HG03469 (cell line): ENCODE results near the gene ENTHD1.
"Not testable (repeated sequence)": the region's sequence is repeated elsewhere in the genome, so short reads cannot be mapped to it uniquely, and the experiment has no call there.

Source experiments
- ATAC-seq: cut with Tn5 transposase; IDR thresholded peaks from one replicate; pipeline ENCODE4 v1.9.1; 2021; ENCODE audit warnings: mild to moderate bottlenecking, moderate library complexity, moderate number of reproducible peaks; ENCODE audit not compliant: unreplicated experiment

The ENTHD1 gene

DNA sequence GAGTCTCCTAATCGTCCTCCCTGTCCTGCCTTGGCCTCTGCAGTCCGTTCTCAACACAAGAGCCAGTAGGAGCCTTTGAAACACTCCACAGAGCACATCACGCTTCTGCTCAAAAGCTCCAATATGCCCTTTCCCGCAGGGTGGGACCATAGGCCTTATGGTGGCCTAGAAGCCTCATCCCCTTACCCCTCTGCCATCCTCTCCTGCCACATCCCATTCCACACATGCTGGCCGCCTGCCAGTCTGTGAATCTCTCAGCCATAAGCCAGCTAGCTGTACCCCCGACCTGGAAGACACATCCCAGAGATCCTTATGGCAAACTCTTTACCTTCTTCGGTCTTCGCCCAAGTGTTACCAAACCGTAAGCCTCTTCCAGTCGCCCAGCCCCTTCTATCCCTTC, 157.8 kb downstream of the ENTHD1 start:
- no peak for ATAC-seq

DNA sequence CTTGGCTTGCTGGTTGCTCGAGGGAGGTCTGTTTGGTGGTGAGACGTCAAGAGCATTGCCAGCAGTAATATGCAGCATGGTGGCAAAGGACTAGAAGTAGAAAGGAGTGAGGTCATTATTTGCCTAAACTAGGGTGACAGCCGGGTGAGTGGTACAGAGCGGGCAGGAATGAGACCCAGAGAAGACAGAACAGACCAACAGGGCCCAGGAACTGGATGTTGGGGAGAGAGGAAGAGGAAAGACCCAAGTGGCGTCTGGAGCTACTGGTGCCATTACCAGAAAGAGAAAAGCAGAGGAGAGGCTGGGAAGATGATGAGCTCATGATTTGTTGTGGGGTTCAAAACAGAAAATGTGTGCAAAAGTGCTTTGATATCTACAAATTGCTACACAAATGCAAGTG, 158.7 kb downstream of the ENTHD1 start:
- ATAC-seq, result no peak

DNA sequence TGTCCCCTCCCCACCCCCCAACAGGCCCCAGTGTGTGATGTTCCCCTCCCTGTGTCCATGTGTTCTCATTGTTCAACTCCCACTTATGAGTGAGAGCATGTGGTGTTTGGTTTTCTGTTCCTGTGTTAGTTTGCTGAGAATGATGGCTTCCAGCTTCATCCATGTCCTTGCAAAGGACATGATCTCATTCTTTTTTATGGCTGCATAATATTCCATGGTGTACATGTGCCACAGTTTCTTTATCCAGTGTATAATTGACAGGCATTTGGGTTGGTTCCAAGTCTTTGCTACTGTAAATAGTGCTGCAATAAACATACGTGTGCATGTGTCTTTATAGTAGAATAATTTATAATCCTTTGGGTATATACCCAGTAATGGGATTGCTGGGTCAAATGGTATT, 159.5 kb downstream of the ENTHD1 start:
- ATAC-seq, result not testable (repeated sequence)

DNA sequence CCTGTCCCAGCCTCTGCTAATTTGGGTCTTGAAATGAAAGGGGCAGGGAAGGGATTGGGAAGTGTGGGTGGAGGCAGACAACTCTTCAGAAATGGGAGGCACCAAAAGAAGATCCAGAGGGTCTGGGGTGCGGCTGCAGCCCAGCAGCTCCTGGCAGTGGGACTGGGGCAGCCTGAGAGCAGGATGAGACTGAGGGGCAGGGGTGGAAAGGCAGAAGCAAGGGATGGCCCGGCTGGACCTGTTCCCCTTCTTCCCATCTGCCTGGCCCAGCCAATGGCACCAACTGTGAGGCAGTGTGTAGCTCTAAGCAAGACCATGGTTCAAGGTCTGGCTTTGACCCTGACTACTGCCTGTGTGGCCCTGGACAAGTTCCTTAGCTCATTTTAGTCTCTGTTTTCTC, 160.4 kb downstream of the ENTHD1 start:
- ATAC-seq, result no peak

DNA sequence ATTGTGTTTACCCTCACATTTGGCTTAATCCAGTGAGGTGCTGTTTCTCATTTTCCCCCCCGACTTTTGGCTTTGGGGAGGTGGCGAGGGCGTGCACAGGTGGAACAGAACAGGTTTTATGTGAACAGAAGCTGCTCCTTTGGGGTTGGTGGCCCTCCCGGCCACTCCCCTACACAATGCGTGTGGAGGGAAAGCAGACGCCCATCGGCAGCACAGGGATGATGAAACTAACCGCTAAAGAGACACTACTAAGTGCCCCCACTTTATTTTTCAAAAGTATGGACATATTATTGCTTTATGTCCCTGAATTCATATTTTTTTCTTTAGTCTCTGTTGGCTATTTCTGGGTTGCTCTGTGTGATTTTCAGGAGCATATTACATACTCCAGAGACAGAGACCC, 160.9 kb downstream of the ENTHD1 start:
- ATAC-seq, result no peak

DNA sequence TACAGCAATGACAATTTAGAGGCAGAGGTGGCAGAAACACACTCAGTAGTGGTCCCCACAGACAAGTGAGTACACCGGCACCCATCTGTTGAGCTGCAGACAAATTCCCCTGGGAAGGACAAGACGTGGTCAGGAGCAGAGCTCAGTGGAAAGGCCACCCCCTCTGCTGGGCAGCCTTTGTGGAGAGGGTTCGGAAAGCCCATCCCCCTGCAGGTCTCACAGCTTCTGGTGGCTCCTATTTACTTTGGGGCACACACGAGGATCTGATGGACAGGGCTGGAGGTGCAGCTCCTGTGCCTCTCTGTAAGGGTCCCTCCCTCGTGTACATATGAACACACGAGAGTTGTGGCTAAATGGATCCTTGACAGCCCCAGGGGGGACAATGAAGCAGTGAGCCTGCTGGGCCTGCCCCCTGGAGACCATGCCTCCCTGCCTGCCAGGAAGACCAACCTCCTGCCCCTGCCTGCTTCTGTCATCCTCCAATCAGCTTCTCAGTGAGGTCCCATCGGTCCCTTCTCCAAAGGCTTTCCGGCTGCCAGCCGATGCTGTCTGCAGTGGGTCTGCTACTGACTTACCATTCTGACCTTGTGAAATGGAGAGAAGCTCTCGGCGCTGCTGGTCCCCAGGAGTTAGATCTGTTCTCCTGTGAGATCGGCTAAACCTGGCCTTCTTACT, 161.5 kb downstream of the ENTHD1 start:
- no peak for ATAC-seq

DNA sequence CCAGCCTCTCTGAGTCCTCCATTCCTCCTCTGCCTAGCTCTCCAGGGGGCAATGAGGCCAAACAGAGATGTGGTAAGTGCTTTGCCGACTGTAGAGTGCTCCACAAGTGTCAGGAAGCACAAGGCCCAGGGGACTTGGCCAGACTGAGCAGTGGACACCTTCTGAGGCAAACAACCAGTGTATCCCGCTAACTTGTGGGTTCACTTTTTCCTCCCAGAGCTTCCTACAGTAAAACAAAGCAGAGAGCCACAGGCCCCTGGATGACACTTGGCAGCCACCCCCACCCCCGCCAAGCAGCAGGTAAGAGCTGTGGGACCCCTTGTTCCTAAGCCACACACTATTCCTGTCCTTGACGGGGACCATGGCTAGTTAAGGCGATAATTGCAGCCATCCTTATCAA, 162.1 kb downstream of the ENTHD1 start:
- ATAC-seq, result no peak

DNA sequence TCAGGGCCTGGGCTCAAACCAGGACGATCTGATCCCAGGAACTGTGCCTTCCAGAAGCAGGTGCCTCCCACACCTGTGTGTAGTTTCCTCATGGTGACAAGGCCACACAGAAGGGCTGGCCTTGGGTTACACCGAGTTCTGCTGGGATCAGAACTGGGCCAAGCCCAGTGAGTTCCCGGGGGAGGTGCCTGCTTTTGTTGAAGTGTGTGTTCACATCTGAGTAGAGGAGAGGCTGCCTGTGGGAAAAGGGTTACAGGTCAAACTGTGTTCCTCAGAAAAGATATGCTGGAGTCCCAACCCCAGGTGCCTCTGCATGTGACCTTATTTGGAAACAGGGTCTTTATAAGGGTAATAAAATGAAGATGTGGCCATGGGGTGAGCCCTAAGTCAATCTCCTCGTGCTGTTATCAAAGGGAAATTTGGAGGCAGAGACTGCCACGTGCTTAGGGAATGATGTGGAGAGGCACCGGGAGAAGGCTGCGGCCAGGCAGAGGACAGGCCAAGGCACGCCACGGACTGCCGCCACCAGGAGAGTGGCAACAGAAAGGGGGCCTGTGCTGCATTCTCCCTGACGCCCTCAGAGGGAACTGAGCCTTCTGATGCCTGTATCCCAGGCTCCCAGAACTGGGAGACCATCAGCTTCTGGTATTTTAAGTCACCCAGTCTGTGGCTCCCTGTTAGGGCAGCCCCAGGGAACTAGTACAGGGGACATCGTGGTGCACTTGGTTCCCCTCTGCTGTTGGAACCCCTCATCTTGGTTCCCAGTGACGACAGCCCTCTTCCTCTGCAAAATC, 164.2 kb downstream of the ENTHD1 start:
- ATAC-seq, result no peak

DNA sequence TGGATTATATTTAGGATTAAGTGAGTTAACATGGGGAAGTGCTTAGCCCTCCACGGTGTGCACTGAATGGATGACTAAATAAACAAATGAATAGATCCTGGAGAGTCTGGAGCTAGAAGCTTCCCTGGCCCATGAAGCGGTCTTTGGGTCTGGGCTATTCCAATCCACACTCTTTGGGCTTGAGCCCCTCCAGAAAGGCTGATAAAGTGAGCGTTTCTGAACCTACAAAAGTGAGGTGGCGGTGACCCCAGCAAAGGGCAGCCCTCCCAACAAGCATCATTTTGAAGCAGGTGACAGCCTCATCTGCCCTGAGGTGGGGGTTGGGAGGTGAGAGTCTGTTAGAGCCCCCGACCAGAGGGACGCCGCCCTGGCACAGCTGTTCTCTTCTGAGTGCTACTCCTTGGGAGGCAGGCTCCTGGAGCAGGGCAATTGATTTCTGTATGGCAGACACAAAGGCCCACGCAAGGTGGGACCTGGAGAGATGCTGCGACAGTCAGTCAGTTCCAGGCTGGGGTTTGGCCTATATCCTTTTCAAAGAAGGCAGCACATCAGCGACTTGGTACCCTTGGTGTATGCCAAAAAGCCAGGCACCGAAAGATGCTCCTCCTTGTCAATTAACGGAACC, 165.2 kb downstream of the ENTHD1 start:
- no peak for ATAC-seq

DNA sequence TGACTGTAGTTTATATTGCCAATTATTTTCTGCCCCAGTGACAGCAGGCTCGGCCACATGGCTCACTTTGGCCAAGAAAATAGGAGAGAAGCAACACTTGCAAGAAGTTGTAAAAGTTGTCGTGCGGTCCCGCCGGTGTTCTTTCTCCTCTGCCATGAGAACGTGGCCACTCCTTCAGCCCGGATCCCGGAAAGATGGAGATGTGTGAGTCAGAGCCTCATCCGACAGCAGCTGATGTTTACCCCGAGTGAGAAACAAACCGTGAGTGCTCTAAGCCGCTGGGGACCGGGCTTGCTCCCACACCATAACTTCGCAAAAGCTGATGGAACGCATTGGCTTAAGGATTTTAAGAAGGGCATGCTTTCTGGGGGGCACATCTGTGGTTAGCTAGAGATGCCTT, 166.0 kb downstream of the ENTHD1 start:
- no peak for ATAC-seq

DNA sequence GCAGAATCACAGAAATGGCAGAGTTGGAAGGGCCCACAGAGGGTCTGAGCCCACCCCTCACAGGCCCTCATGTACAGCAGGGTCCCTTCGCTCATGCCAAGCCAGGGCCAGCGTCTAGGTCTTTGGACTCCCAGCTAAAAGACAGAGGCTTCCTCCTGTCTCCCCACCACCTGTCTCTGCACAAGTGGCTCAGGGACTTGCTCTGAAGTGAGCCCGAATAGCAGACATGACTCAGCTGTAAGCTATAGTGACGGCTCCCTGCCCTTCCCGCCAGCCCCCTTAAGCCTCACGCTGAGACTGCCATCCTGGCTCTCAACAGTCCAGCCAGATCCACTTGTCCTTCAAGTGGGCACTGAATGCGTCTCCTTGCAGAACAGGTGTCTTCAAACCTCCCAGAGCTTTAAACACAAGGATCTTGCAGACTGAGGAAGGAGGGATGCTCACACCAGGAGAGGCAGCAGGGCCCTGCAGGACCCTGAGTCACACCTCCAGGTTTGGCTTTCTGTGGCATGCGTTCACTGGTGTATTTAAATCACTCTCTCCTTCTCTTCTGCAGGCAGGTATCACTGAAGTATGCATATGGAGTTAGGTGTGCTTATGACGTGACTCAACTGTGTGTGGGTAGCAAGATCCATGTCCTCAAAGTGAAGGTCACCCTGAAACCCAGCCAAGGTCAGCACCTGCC, 168.1 kb downstream of the ENTHD1 start:
- ATAC-seq, result no peak

DNA sequence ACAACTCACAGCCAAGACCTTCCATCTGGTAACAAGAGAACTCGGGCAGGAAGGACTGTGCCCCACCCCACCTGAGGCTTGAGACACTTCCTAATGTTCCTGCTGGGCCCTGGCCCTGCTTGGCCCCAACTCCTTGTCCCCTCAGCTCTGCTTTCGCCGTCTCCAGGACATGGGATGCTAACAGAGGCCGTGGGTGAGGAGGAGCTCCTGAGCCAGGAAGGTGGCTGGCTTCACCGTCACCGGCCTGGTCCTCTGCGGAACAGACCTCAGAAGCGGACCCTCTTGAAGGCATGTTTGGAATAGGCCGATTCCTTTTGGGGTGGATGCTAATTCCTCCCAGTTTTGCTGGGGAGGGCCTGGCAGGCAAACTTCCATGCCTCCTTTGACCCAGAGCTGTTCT, 168.7 kb downstream of the ENTHD1 start:
- no peak for ATAC-seq

DNA sequence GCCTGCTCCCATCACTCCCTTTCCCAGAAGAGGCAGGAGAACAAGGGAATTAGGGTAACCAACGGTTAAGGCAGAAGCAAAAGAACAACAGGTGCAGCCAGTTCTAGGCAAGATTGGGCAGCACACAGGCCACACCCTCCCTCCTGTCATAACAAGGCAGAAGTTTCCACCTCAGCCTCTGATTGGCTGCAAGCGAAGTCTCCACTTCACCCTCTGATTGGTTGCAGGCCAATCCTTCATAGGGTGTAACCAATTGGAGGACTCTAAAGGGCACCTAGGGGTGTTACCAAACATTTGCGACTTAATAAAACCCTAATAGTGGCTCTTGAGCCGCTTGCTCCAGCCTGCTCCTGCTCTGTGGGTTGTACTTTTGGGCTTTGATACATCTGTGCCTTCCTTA, 169.2 kb downstream of the ENTHD1 start:
- no peak for ATAC-seq

DNA sequence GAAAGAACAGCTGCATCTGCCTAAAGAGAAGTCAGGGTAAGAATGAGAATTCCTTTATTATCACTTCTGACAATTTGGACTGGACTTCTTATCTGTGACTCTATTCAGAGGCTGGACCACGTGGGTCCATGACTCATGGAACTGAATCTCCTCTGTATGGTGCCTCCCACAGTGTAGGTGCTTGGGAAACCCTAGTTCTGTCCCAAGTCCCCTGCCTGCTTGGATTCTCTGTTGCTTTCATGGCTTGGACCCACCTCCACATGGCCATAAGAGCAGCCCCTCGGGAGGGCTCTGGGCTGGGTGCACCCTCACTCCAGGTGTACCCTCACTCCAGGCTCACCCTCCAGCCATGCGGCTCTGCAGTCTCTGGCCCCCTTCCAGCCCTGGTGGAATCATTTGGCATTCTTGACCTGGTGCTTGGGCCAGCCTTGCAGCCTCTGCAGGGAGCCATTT, 169.6 kb downstream of the ENTHD1 start:
- ATAC-seq, result no peak

DNA sequence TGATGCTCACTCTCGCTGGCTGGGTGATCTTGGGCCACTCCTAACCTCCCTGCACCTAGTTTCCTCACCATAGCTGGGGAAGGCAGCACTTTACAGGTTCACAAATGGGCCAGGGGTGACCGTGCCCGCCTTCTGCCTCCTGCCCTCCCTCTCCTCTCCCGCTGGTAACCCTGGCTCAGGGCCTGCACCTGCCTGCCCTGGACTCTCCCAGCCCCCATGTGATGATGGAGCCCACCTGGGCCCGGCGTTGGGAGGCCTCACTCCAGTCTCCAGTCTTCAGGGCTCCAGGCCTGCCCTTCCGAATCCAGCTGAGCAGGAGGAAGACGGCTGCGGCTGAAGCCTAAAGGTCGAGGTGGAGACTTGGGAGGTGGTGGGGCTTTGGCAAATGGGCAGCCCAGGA, 170.1 kb downstream of the ENTHD1 start:
- ATAC-seq, result no peak

DNA sequence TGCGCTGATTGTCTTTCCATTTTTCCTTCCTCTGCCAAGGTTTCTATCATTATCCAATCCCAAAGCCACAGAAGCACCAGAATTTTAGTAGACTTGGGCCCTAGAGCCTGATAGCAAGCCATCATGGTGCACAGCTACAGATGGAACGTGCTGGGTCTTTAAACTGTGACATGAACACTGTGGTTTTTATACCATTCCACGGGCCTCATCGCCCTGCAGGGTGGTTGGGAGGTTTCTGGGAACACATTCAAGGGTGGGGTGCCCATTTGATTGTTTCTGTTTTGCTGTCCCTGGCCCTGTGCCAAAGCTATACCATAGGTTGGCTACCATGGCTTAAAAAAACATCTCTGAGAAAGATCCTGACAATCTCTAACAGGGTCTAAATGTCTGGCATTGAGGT, 171.1 kb downstream of the ENTHD1 start:
- ATAC-seq, result no peak

DNA sequence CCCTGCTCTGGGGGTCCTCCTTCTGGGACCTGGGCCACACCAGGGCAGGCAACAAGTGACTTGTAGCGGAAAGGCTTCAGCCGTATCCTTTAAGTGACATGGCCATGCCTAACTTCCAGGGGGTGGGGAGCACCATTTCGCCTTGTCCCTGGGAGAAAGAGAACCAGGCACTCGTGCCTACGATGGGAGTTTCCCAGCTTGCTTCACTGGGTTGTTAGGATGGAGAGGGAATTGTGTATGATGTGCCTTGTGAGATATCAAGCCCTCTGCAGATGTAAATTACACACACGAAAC, 171.6 kb downstream of the ENTHD1 start:
- no peak for ATAC-seq

DNA sequence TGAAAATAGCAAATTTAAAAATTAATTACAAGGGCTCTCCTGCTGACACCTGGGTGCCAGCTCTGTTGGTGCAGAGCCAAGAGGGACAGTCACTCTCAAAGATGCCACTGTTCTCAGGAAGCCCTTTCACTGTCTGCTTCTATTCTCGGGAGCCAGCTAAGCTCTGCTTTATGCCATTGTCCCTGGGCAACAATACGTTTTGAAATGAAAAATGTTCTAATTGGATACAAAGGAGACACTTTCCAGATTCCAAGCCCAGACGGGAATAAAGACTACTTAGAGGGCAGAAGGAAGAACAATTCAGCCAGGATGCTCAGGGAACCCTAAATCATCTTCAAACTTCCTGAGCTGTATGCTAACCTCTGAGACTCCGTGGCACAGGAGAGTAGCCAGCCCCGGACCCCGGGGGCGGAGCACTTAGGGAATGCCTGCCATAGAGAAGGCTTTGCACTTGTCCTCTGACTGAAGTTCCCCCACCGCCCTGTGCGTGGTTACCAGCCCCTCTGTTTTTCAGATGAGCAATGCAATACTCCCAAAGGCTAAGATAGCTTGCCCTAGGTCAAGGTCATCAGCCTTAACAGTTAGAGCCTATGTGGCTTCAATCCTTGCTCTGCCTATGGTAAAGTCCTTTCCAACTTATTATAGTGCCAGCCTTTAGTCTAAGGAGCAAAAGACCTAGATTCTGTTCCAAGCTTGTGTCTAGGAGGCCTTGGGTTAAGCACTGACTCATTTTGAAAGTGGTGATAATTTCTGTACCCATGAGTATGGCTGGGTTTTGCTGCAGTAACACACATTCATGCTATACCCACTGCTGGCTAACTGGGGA, 172.1 kb downstream of the ENTHD1 start:
- no peak for ATAC-seq

DNA sequence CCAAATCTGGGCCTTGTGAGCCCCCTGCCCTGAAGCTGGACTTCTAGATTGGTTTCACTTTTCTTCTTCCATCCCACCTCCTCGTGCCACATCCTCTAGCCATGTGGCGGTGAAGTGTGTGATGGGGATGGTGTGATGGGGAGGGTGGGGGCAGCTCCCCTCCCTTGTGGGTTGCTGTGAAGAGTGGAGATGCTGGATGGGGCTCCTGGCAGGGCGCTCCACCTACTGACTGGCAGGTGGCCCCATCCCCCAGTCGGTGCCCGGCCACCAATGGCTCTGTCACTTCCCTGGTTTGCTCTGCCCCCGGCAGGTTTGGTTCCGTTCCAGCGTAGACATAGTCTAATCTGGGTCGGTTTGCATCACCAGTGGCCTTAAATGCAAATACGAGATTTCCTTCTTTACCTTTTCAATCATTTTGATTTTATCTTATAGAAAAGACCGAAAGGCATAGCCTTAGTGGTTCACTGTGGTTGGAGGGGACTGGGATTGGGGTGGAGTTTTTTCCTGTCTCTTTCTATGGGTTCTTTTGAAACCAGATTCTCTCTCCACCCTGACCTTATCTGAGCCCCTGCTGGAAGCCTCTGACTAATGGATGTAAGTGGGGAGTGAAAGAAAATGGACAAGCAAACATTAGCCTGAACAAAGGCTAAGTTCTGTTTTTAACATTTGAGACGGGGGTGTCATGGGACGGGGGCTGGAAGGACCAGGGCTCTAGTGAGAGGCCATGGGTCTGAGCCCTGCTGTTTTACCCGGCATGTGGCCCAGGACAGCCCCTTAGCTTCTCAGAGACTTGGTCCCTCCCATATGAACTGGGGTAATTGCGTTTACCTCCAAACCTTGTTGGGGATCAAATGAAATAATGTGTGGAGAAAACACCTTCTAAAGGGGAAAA, 173.8 kb downstream of the ENTHD1 start:
- no peak for ATAC-seq

DNA sequence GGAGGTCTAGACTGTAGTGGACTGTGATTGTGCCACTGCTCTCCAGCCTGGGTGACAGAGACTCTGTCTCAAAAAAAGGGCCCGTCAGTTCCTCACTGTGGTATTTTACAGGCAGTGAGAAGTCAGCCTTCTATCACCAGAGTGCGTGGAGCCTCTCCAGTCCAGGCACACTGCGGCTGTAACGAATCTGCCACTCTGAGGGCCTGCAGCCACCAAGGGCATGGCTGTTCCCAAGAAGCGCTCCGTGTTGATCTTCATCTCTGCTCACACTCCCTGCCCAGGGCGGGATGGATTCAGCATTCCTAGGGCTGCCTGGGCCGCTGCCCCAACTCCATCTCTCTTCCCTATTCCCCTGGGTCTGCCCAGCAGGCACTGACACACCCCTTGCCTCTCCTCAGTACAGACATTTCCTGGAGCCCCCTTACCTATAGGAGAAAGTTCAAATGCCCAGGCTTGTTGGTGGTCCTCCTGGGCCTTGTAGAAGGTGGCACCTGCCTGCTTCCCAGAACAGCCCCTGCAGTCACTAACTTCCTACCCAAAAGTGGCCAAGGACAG, 174.6 kb downstream of the ENTHD1 start:
- ATAC-seq, result no peak
